K562 (cell line): ENCODE measurements around the gene SLCO2A1. TPM values are rescaled to one million over a fixed set of nuclear protein-coding genes. Genes with fewer than 3 reads are reported as not detected.

Source experiments
- ATAC-seq: fragments of 200-7000 bp; cut with Tn5 transposase; 3 replicates; pipeline ENCODE4 v1.9.1; 2020; ENCODE audit warnings: moderate library complexity
- BruUV-seq: library from RNA; stranded (reverse); fragments of 400-500 nt; replicated peaks from 2 replicates; lab custom pipeline; 2021; lab: Mats Ljungman, UMichigan
- CTCF ChIA-PET: fragments of 300-600 bp; formaldehyde crosslinking; extraction: SDS; loops from one replicate; lab custom pipeline; 2021; ENCODE audit warnings: low intra/inter-chr PET ratio; lab: Yijun Ruan, JAX
- POLR2A ChIA-PET: fragments of 300-600, 350-650 bp; sonication (Branson Sonifier 250); formaldehyde crosslinking; extraction: SDS; loops from one replicate; lab custom pipeline; 2021; ENCODE audit warnings: antibody characterized with exemption, inconsistent platforms; lab: Yijun Ruan, JAX
- DNase-seq, 4 experiments: peaks; one replicate each; pipeline versions ENCODE4 v3.0.0 to v3.0.0-alpha.2; 2011 to 2018; ENCODE audit warnings: low spot score in 3 of 4, mixed read lengths in 3 of 4; ENCODE audit errors: extremely low read depth in 1 of 4
- FAIRE-seq: peaks from 2 replicates; lab custom pipeline; 2011; peaks lifted over from hg19 to GRCh38; lab: Jason Lieb, UNC
- H2AFZ ChIP-seq: 2 replicates; pipeline ENCODE4 v1.6.0; 2011; ENCODE audit warnings: low read depth, low read length, control low read depth, inconsistent platforms
- H3K27ac ChIP-seq: fragments of 200-600 bp; 3 replicates; pipeline ENCODE4 v1.8.0; 2011; ENCODE audit warnings: low read depth, mild to moderate bottlenecking, control low read depth, inconsistent platforms, low read length, moderate library complexity, mixed read lengths; ENCODE audit errors: extremely low read depth
- H3K27me3 ChIP-seq, 2 experiments: fragments of 300-600 bp in 1 of 2; 2 replicates in 1 of 2; 3 replicates in 1 of 2; pipeline versions ENCODE4 v1.6.0 to v1.8.0; 2011; ENCODE audit warnings: inconsistent platforms in 2 of 2, low read length in 2 of 2, mild to moderate bottlenecking in 1 of 2, mixed read lengths in 1 of 2, moderate library complexity in 1 of 2; ENCODE audit not compliant: control insufficient read depth in 2 of 2, insufficient read depth in 2 of 2
- H3K36me3 ChIP-seq: fragments of 300-600 bp; 3 replicates; pipeline ENCODE4 v1.8.0; 2011; ENCODE audit warnings: mild to moderate bottlenecking, low read length, inconsistent platforms; ENCODE audit not compliant: control insufficient read depth, insufficient read depth
- H3K4me1 ChIP-seq, 2 experiments: fragments of 200-600 bp in 1 of 2; replicated peaks in 1 of 2; 2 replicates in 1 of 2; 3 replicates in 1 of 2; pipeline versions ENCODE4 v1.5.1 to v1.8.0; 2011; ENCODE audit warnings: inconsistent platforms in 2 of 2, low read length in 2 of 2, mild to moderate bottlenecking in 1 of 2, mixed read lengths in 1 of 2, moderate library complexity in 1 of 2; ENCODE audit not compliant: control insufficient read depth in 2 of 2, insufficient read depth in 2 of 2
- H3K4me2 ChIP-seq: 2 replicates; pipeline ENCODE4 v1.6.1; 2011; ENCODE audit warnings: low read length, control low read depth, inconsistent platforms, mixed read lengths; ENCODE audit not compliant: insufficient read depth
- H3K4me3 ChIP-seq: fragments of 200-600 bp; sonication (generic), shearing (Covaris generic); 2 replicates; pipeline ENCODE4 v1.5.1; 2016; ENCODE audit warnings: control low read depth, inconsistent platforms
- H3K79me2 ChIP-seq: fragments of 200-600 bp; 3 replicates; pipeline ENCODE4 v1.8.0; 2011; ENCODE audit warnings: low read length, inconsistent platforms; ENCODE audit not compliant: control insufficient read depth, insufficient read depth
- H3K9ac ChIP-seq, 2 experiments: 2 replicates each; pipeline versions ENCODE4 v1.6.0 to v1.6.1; 2011; ENCODE audit warnings: low read depth in 2 of 2, low read length in 2 of 2, control low read depth in 1 of 2, inconsistent platforms in 1 of 2, mild to moderate bottlenecking in 1 of 2, mixed read lengths in 1 of 2; ENCODE audit not compliant: insufficient read depth in 1 of 2
- H3K9me1 ChIP-seq: one replicate; pipeline ENCODE4 v1.6.0; 2011; ENCODE audit warnings: inconsistent platforms, mild to moderate bottlenecking, low read length, moderate library complexity; ENCODE audit not compliant: control insufficient read depth, insufficient read depth
- H3K9me3 ChIP-seq: replicated peaks from 2 replicates; pipeline ENCODE4 v1.5.1; 2011; ENCODE audit warnings: low read depth, low read length, inconsistent platforms; ENCODE audit not compliant: control insufficient read depth, insufficient read depth
- H4K20me1 ChIP-seq: replicated peaks from 2 replicates; pipeline ENCODE4 v1.6.1; 2011; ENCODE audit warnings: low read length, inconsistent platforms, mixed read lengths; ENCODE audit not compliant: control insufficient read depth, insufficient read depth
- CGGBP1 ChIP-seq: fragments of 250-450 bp; sonication (Bioruptor Pico); IDR thresholded peaks from 2 replicates; pipeline ENCODE4 v1.9.0; 2021; ENCODE audit warnings: mild to moderate bottlenecking
- CHD4 ChIP-seq: fragments of 200-600 bp; sonication (generic); IDR thresholded peaks from 3 replicates; pipeline ENCODE4 v1.6.1; 2012; ENCODE audit warnings: low read depth, mild to moderate bottlenecking, mixed read lengths, low read length, inconsistent platforms; ENCODE audit not compliant: insufficient read depth, insufficient replicate concordance, poor library complexity, severe bottlenecking
- E2F4 ChIP-seq: sonication (generic); formaldehyde crosslinking; IDR thresholded peaks from 2 replicates; pipeline ENCODE4 v1.8.0; 2022; ENCODE audit warnings: mild to moderate bottlenecking, low read depth, missing genetic modification reagents
- ELK1 ChIP-seq: sonication (generic); formaldehyde crosslinking; IDR thresholded peaks from 2 replicates; pipeline ENCODE4 v1.8.1; 2022; ENCODE audit warnings: missing genetic modification reagents
- FOXK1 ChIP-seq: sonication (generic); formaldehyde crosslinking; IDR thresholded peaks from 2 replicates; pipeline ENCODE4 v1.8.0; 2022; ENCODE audit warnings: missing genetic modification reagents, mild to moderate bottlenecking, borderline replicate concordance
- FOXO4 ChIP-seq: fragments of 450-650 bp; formaldehyde crosslinking; IDR thresholded peaks from 2 replicates; pipeline ENCODE4 v1.4.0; 2020; ENCODE audit warnings: mild to moderate bottlenecking, moderate library complexity
- HMBOX1 ChIP-seq: sonication (generic); IDR thresholded peaks from 2 replicates; pipeline ENCODE4 v1.6.1; 2016
- SMARCE1 ChIP-seq: fragments of 450-650 bp; IDR thresholded peaks from 2 replicates; pipeline ENCODE4 v1.7.1; 2016; ENCODE audit warnings: mild to moderate bottlenecking
- TRIM25 ChIP-seq: fragments of 450-650 bp; IDR thresholded peaks from 2 replicates; pipeline ENCODE4 v1.7.0; 2016; ENCODE audit warnings: borderline replicate concordance
- XRCC5 ChIP-seq: fragments of 200-400 bp; formaldehyde crosslinking; IDR thresholded peaks from 2 replicates; pipeline ENCODE4 v1.6.1; 2017; ENCODE audit warnings: low read depth, mild to moderate bottlenecking, low read length
- ZBTB34 ChIP-seq: fragments of 250-450 bp; sonication (Bioruptor Pico); IDR thresholded peaks from 2 replicates; pipeline ENCODE4 v1.8.0; 2021; ENCODE audit warnings: mild to moderate bottlenecking, moderate library complexity
- ZBTB7A ChIP-seq: IDR thresholded peaks from 2 replicates; pipeline ENCODE4 v1.6.1; 2011; ENCODE audit warnings: low read depth, mild to moderate bottlenecking, low read length, moderate library complexity, borderline replicate concordance; ENCODE audit not compliant: control insufficient read depth
- ZFP36 ChIP-seq: fragments of 150-350 bp; IDR thresholded peaks from 2 replicates; pipeline ENCODE4 v1.6.1; 2018; ENCODE audit warnings: low read length, low read depth; ENCODE audit not compliant: partially characterized antibody
- WGBS: fragments of 100-300 bp; shearing (Covaris generic); methylation state at CpG from one replicate; pipeline ENCODE4 v1.1.6; 2016; ENCODE audit warnings: low coverage, mixed read lengths; ENCODE audit not compliant: insufficient coverage; ENCODE audit errors: missing lambda C conversion rate; 5-methylcytosine and 5-hydroxymethylcytosine counted together
- in situ Hi-C: fragments of 300-500 bp; cut with MboI; formaldehyde crosslinking; loops from 4 replicates; pipeline ENCODE4 v1.15.0; 2018; ENCODE audit warnings: inconsistent platforms, mixed read lengths
- intact Hi-C: fragments of 100-400 bp; cut with micrococcal nuclease; formaldehyde crosslinking; loops from 2 replicates; pipeline ENCODE4 v1.14.2; 2022
- polyA plus RNA-seq, 8 experiments: library from polyadenylated mRNA; depleted of rRNA in 4 of 8; stranded (reverse) in 5 of 8; unstranded in 3 of 8; fragments of >200 nt; fragmentation: Nextera tagmentation in 2 of 8; fragmentation: Illumina TruSeq in 1 of 8; extraction: Ambion mirVana in 2 of 8; extraction: Trizol in 1 of 8; gene quantifications; 2 replicates each; pipeline versions ENCODE4 v1.2.1 to v1.2.3, GENCODE V29; 2011 to 2014; ENCODE audit warnings: inconsistent platforms in 1 of 8, missing spikeins in 1 of 8
- total RNA-seq, 7 experiments: library from RNA; depleted of rRNA in 6 of 7; stranded (reverse); fragments of >200 nt in 6 of 7; fragmentation: Illumina TruSeq in 2 of 7; extraction: Trizol in 2 of 7; gene quantifications; 2 replicates each; pipeline versions ENCODE4 v1.2.1 to v1.2.3, GENCODE V29; 2011 to 2021; ENCODE audit warnings: low replicate concordance in 1 of 7

Gene SLCO2A1
- total and polyA plus RNA-seq, 9 of the 15 experiments (the other 6 are each of a cell fraction or from before 2014, with no cell fraction given): 0.16 to 1.0 TPM; not detected in 7

GRCh38 chr3:133979553-133979952, 50.2 kb downstream of the SLCO2A1 start:
- Histone ChIP-seq H2AFZ (no peak overlapping the region), H3K27ac (no peak overlapping the region), H3K4me1 (no peaks in the 10 kb centered on the region), H3K36me3 (no peaks in the 10 kb centered on the region), H3K9me3 (no peaks in the 10 kb centered on the region), H3K9ac (no peak overlapping the region), H3K4me3 (no peak overlapping the region), H3K27me3 (0 out of 5 replicates have a peak, but pooled peaks cover 0 to 6% of the 10 kb centered on the region in 2 experiments), H3K79me2 (no peaks in the 10 kb centered on the region), H3K9me1 (no peaks in the 10 kb centered on the region), H4K20me1 (no peaks in the 10 kb centered on the region; the same call in 1 of the 2 replicates), H3K4me2 (no peak overlapping the region)
- FAIRE-seq (no peak), DNase-seq (peak in 1 of 4 experiments; percentile 2), ATAC-seq (no peak)
- BruUV-seq: no TSS peak
- intact Hi-C loops: no loop called here
- ChIA-PET CTCF (no interaction called here), POLR2A (no interaction called here)
- in situ Hi-C loops: no loop called here
- WGBS: 0% methylated on average over 4 of the region's 7 CpGs
- TF ChIP-seq XRCC5 (no peak), SMARCE1 (no peak), HMBOX1 (no peak), ELK1 (CRISPR knock-in tag) (no peak), FOXO4 (CRISPR knock-in tag) (no peak), ZBTB34 (no peak), FOXK1 (CRISPR knock-in tag) (no peak), CHD4 (no peak), CGGBP1 (CRISPR knock-in tag) (no peak), ZBTB7A (no peak), E2F4 (CRISPR knock-in tag) (no peak), TRIM25 (no peak), ZFP36 (no peak)
